HepG2 (cell line): ENCODE results near the gene CHMP1A. TPM values are rescaled to one million over a fixed set of nuclear protein-coding genes. Genes with fewer than 3 reads are reported as not detected.
A peak's percentile ranks its signal among the peaks of the same experiment; 100 is the strongest.

Experiments
- ATAC-seq: fragments of 200-7000 bp; cut with Tn5 transposase; 3 replicates; pipeline ENCODE4 v1.9.1; 2020; ENCODE audit warnings: mild to moderate bottlenecking, moderate library complexity
- BruUV-seq: library from RNA; stranded (reverse); fragments of 400-500 nt; replicated peaks from 2 replicates; lab custom pipeline; 2021; lab: Mats Ljungman, UMichigan
- CTCF ChIA-PET: fragments of 300-600 bp; formaldehyde crosslinking; extraction: SDS; loops from one replicate; lab custom pipeline; 2021; ENCODE audit warnings: low total read pairs, inconsistent platforms, low intra/inter-chr PET ratio; lab: Yijun Ruan, JAX
- POLR2A ChIA-PET: fragments of 350-600 bp; sonication (Branson Sonifier 250); formaldehyde crosslinking; loops from one replicate; lab custom pipeline; 2020; ENCODE audit warnings: antibody characterized with exemption, inconsistent platforms; lab: Yijun Ruan, JAX
- DNase-seq: peaks from one replicate; pipeline ENCODE4 v3.0.0-alpha.2; 2015; ENCODE audit warnings: low spot score
- FAIRE-seq: peaks from 3 replicates; lab custom pipeline; 2011; peaks lifted over from hg19 to GRCh38; lab: Jason Lieb, UNC
- H2AFZ ChIP-seq: one replicate; pipeline ENCODE4 v1.6.1; 2011; ENCODE audit warnings: low read length, inconsistent platforms
- H3K27ac ChIP-seq: fragments of 300-600 bp; 3 replicates; pipeline ENCODE4 v1.8.0; 2011; ENCODE audit warnings: mixed run types, mild to moderate bottlenecking, mixed read lengths, low read length, inconsistent platforms; ENCODE audit not compliant: insufficient read depth; ENCODE audit errors: extremely low read length
- H3K27me3 ChIP-seq, 2 experiments: fragments of 200-600 bp in 1 of 2; 2 replicates in 1 of 2; 3 replicates in 1 of 2; pipeline versions ENCODE4 v1.6.0 to v1.8.0; 2011; ENCODE audit warnings: low read length in 2 of 2, mild to moderate bottlenecking in 2 of 2, moderate library complexity in 2 of 2, inconsistent platforms in 1 of 2; ENCODE audit not compliant: insufficient read depth in 2 of 2, control insufficient read depth in 1 of 2
- H3K36me3 ChIP-seq, 2 experiments: fragments of 200-600 bp in 1 of 2; replicated peaks in 1 of 2; 2 replicates in 1 of 2; 3 replicates in 1 of 2; pipeline versions ENCODE4 v1.5.1 to v1.8.0; 2011; ENCODE audit warnings: low read length in 2 of 2, inconsistent platforms in 1 of 2; ENCODE audit not compliant: insufficient read depth in 2 of 2, control insufficient read depth in 1 of 2
- H3K4me1 ChIP-seq: 2 replicates; pipeline ENCODE4 v1.5.1; 2012; ENCODE audit warnings: low read length, inconsistent platforms; ENCODE audit not compliant: insufficient read depth
- H3K4me2 ChIP-seq: 2 replicates; pipeline ENCODE4 v1.6.0; 2011; ENCODE audit warnings: low read depth, low read length, inconsistent platforms
- H3K4me3 ChIP-seq, 3 experiments: fragments of 200-600 bp in 1 of 3; sonication (generic), shearing (Covaris generic) in 1 of 3; replicated peaks in 1 of 3; 2 replicates each; pipeline ENCODE4 v1.5.1; 2011 to 2016; ENCODE audit warnings: low read length in 3 of 3, inconsistent platforms in 2 of 3, low read depth in 2 of 3, mild to moderate bottlenecking in 2 of 3, control low read depth in 1 of 3, mixed read lengths in 1 of 3; ENCODE audit not compliant: insufficient read depth in 1 of 3
- H3K79me2 ChIP-seq: one replicate; pipeline ENCODE4 v1.6.1; 2011; ENCODE audit warnings: low read length, inconsistent platforms; ENCODE audit not compliant: insufficient read depth
- H3K9ac ChIP-seq: 2 replicates; pipeline ENCODE4 v1.6.0; 2011; ENCODE audit warnings: mild to moderate bottlenecking, low read depth, low read length, inconsistent platforms; ENCODE audit not compliant: insufficient read depth
- H3K9me3 ChIP-seq: 2 replicates; pipeline ENCODE4 v1.5.1; 2012; ENCODE audit warnings: mild to moderate bottlenecking, low read length
- H4K20me1 ChIP-seq: 2 replicates; pipeline ENCODE4 v1.6.0; 2011; ENCODE audit warnings: inconsistent platforms, mild to moderate bottlenecking, low read length, moderate library complexity; ENCODE audit not compliant: insufficient read depth
- CREB1 ChIP-seq, 2 experiments: fragments of 450-650 bp in 1 of 2; IDR thresholded peaks; 2 replicates each; pipeline ENCODE4 v1.6.1; 2016 to 2017; ENCODE audit warnings: control low read depth in 1 of 2, mild to moderate bottlenecking in 1 of 2, missing compliant biosample characterization in 1 of 2, missing genetic modification characterization in 1 of 2
- EP300 ChIP-seq, 3 experiments: sonication (generic) in 1 of 3; formaldehyde crosslinking in 1 of 3; IDR thresholded peaks; 2 replicates each; pipeline versions ENCODE4 v1.5.1 to v1.6.1; 2011 to 2020; ENCODE audit warnings: low read depth in 2 of 3, low read length in 2 of 3, borderline replicate concordance in 1 of 3, improper control_type of control experiment in 1 of 3, mild to moderate bottlenecking in 1 of 3, missing genetic modification reagents in 1 of 3, moderate library complexity in 1 of 3
- GATA4 ChIP-seq: sonication (generic); IDR thresholded peaks from 2 replicates; pipeline ENCODE4 v1.6.1; 2016; ENCODE audit warnings: antibody characterized with exemption, low read depth, borderline replicate concordance
- HNRNPLL ChIP-seq: fragments of 200-400 bp; formaldehyde crosslinking; IDR thresholded peaks from 2 replicates; pipeline ENCODE4 v1.6.1; 2017; ENCODE audit warnings: mild to moderate bottlenecking, low read depth, low read length; ENCODE audit not compliant: poor library complexity, severe bottlenecking
- LCORL ChIP-seq, 2 experiments: fragments of 450-650 bp in 1 of 2; sonication (generic) in 1 of 2; formaldehyde crosslinking in 1 of 2; IDR thresholded peaks; 2 replicates each; pipeline versions ENCODE4 v1.5.0 to v1.6.1; 2017 to 2020; ENCODE audit warnings: antibody characterized with exemption in 1 of 2, missing genetic modification reagents in 1 of 2
- TBX3 ChIP-seq: fragments of 450-650 bp; IDR thresholded peaks from 2 replicates; pipeline ENCODE4 v1.6.1; 2017; ENCODE audit warnings: antibody characterized with exemption, mild to moderate bottlenecking, inconsistent platforms, borderline replicate concordance
- TCF7L2 ChIP-seq: IDR thresholded peaks from 2 replicates; pipeline ENCODE4 v1.6.1; 2011; ENCODE audit warnings: mild to moderate bottlenecking, low read depth, low read length, moderate library complexity
- ZNF224 ChIP-seq: sonication (generic); formaldehyde crosslinking; IDR thresholded peaks from 2 replicates; pipeline ENCODE4 v1.5.0; 2020; ENCODE audit warnings: mild to moderate bottlenecking, missing genetic modification reagents
- ZNF550 ChIP-seq: sonication (generic); formaldehyde crosslinking; IDR thresholded peaks from 2 replicates; pipeline ENCODE4 v1.4.0; 2020; ENCODE audit warnings: mild to moderate bottlenecking, missing genetic modification reagents, borderline replicate concordance
- ZSCAN25 ChIP-seq: sonication (generic); formaldehyde crosslinking; IDR thresholded peaks from 2 replicates; pipeline ENCODE4 v1.8.0; 2022; ENCODE audit warnings: mild to moderate bottlenecking, missing genetic modification reagents
- WGBS: methylation state at CpG from one replicate; pipeline ENCODE4 v1.1.6; 2017; ENCODE audit warnings: low lambda C conversion rate; 5-methylcytosine and 5-hydroxymethylcytosine counted together
- in situ Hi-C: cut with HindIII; loops from 2 replicates; pipeline ENCODE4 v1.10.0; 2017; ENCODE audit warnings: low pct_unique_long_range_greater_than_20kb; ENCODE audit not compliant: extremely low pct_ligation_motif_present
- intact Hi-C: fragments of 100-400 bp; cut with micrococcal nuclease; formaldehyde crosslinking; loops from one replicate; pipeline ENCODE4 v1.10.0; 2022; ENCODE audit not compliant: unreplicated experiment
- polyA plus RNA-seq, 8 experiments: library from polyadenylated mRNA; depleted of rRNA in 3 of 8; stranded (reverse) in 7 of 8; unstranded in 1 of 8; fragments of >200 nt; fragmentation: Illumina TruSeq in 4 of 8; extraction: Trizol in 4 of 8; gene quantifications; 2 replicates each; pipeline versions ENCODE4 v1.2.1 to v1.2.3, GENCODE V29; 2011 to 2016; ENCODE audit warnings: low read depth in 4 of 8, missing spikeins in 1 of 8, mixed read lengths in 1 of 8; ENCODE audit not compliant: insufficient read depth in 1 of 8
- total RNA-seq, 5 experiments: library from RNA; depleted of rRNA; stranded (reverse); fragments of >200 nt; fragmentation: Illumina TruSeq; extraction: Trizol; gene quantifications; 2 replicates each; pipeline ENCODE4 v1.2.3, GENCODE V29; 2016; ENCODE audit warnings: low read depth in 1 of 5
- TF ChIP-seq, protein P1 (sequence below): sonication (generic); formaldehyde crosslinking; IDR thresholded peaks from 2 replicates; pipeline ENCODE4 v1.4.0; 2020; ENCODE audit warnings: mild to moderate bottlenecking, missing genetic modification reagents
- TF ChIP-seq, protein P2 (sequence below): sonication (generic); formaldehyde crosslinking; IDR thresholded peaks from 2 replicates; pipeline ENCODE4 v1.4.0; 2020; ENCODE audit warnings: mild to moderate bottlenecking, missing genetic modification reagents

The CHMP1A gene
- total and polyA plus RNA-seq, 2 of the 13 experiments (the other 11 are each of a cell fraction or from before 2014, with no cell fraction given), result 69.4 to 73.3 TPM

DNA sequence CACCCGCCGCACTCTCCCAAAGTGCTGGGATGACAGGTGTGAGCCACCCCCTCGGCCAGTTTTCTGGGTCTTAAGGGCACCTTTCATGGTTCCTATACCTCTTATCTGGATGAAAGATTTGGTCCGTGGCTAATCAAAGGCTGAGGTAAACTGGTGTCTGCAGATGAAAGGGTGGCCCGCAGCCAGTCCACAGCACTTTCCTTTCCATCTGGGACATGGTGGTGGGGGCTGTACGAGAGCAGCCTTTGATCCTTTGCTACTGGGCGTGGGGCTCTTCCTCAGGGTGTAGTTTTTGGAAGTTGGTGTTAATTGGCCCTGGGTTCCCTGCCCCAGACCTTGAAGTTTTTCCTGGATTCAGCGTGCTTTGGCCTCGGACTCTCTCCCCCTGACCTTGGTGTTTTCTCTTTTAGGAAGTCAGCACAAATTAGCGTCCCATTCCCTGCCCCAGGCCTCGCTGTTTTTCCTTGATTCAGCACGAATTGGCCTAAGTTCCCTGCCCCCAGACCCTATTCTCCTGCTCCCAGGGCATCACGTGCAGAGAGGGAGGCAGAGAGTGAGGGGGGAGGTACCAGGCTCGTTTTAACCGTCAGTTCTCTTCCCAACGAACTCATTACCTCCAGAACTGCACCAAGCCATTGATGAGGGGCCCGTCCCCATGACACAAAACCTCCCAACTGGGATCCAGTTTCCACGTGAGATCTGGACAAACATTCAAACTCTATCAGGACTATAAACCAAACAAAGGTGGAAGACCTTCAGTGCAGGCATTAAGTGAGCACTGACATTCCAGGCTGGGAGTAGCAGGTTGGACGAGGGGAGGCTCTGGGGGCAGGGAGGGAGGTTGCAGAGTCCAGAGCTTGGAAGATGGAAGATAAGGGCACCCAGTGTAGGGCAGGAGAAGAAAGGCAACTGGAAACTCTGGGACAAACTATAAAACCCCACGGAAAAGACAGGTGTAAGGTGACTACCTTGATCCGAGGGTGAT lies 32.4 kb downstream of the CHMP1A start (continued):
- no peak for TF ChIP-seq LCORL (IDR thresholded peaks at IDR 0.05)
- TF ChIP-seq LCORL (CRISPR knock-in tag; IDR thresholded peaks at IDR 0.05), result peak; percentile 70; the same call in 1 of the 2 replicates
- peak; percentile 49; the same call in 1 of the 2 replicates for TF ChIP-seq ZNF224 (CRISPR knock-in tag)
- TF ChIP-seq TBX3, result peak; percentile 46; the same call in 1 of the 2 replicates

DNA sequence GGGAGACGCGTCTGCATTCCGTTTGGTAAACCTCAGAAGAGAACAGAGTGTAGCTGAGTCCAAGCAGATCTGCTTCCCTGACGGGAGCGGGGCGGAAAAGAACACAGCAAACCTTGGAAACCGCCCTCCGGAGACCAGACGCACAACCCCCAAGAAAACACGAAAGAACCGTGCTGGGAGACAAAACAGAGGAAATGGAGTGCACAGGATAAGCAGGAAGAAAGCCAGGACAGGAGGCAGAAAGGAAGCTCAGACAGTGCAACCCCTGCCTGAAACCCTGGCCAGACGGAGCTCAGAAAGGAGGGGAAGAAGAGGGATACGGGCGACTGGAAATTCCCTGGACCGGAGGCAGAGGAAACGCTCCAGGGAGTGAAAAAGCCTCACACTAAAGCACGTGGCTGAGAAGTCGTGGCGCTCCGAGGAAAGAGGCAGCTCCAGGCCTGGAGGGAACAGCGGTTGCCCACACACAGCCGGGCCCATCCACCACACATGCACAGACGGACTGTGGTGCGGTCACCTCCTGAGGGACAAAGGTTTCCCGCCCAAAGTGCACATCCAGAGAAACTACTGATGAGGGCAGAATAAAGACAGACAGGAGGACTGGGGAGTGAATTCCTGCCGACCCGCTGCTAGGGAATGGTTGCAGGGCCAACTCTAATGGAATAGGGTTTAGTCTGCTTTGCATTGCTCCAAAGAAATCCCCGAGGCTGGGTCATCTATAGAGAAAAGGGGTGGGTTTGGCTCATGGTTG lies 33.8 kb downstream of the CHMP1A start:
- POLR2A ChIA-PET, result no interaction called here
- Histone ChIP-seq H4K20me1 (no peaks in the 10 kb centered on the region), H3K4me3 (no peak overlapping the region), H3K79me2 (no peaks in the 10 kb centered on the region), H3K36me3 (no peaks in the 10 kb centered on the region), H3K27ac (peak overlapping the region; percentile 18), H2AFZ (no peak overlapping the region), H3K27me3 (peaks cover 0 to 2% of the 10 kb centered on the region in 2 experiments; a peak in 1 of 5 replicates), H3K4me2 (peak overlapping the region; percentile 29), H3K4me1 (peaks cover 68% of the 10 kb centered on the region), H3K9me3 (no peaks in the 10 kb centered on the region), H3K9ac (no peak overlapping the region; the same call in 1 of the 2 replicates)
- 45% methylated on average over 28 of the region's 28 CpGs for WGBS
- no TSS peak for BruUV-seq
- in situ Hi-C loops, result no loop called here
- intact Hi-C loops, result no loop called here
- CTCF ChIA-PET, result no interaction called here
- FAIRE-seq, result peak; percentile 21
- DNase-seq, result peak; percentile 40
- peak; percentile 50 for ATAC-seq
- TF ChIP-seq GATA4, result no peak
- no peak for TF ChIP-seq HNRNPLL
- no peak for TF ChIP-seq EP300 (IDR thresholded peaks at IDR 0.05; ENCODE audit: low read depth in 2 of 2, low read length in 2 of 2)
- no peak for TF ChIP-seq EP300 (CRISPR knock-in tag; IDR thresholded peaks at IDR 0.05; ENCODE audit: borderline replicate concordance)
- TF ChIP-seq ZNF550 (CRISPR knock-in tag), result no peak
- TF ChIP-seq ZSCAN25 (CRISPR knock-in tag), result peak; percentile 79
- TF ChIP-seq, protein P1, sequence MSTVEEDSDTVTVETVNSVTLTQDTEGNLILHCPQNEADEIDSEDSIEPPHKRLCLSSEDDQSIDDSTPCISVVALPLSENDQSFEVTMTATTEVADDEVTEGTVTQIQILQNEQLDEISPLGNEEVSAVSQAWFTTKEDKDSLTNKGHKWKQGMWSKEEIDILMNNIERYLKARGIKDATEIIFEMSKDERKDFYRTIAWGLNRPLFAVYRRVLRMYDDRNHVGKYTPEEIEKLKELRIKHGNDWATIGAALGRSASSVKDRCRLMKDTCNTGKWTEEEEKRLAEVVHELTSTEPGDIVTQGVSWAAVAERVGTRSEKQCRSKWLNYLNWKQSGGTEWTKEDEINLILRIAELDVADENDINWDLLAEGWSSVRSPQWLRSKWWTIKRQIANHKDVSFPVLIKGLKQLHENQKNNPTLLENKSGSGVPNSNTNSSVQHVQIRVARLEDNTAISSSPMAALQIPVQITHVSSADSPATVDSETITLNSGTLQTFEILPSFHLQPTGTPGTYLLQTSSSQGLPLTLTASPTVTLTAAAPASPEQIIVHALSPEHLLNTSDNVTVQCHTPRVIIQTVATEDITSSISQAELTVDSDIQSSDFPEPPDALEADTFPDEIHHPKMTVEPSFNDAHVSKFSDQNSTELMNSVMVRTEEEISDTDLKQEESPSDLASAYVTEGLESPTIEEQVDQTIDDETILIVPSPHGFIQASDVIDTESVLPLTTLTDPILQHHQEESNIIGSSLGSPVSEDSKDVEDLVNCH (CRISPR knock-in tag), result no peak
- no peak for TF ChIP-seq TCF7L2
- no peak for TF ChIP-seq CREB1 (IDR thresholded peaks at IDR 0.05)
- TF ChIP-seq CREB1 (CRISPR knock-in tag; IDR thresholded peaks at IDR 0.05), result no peak
- TF ChIP-seq, protein P2, sequence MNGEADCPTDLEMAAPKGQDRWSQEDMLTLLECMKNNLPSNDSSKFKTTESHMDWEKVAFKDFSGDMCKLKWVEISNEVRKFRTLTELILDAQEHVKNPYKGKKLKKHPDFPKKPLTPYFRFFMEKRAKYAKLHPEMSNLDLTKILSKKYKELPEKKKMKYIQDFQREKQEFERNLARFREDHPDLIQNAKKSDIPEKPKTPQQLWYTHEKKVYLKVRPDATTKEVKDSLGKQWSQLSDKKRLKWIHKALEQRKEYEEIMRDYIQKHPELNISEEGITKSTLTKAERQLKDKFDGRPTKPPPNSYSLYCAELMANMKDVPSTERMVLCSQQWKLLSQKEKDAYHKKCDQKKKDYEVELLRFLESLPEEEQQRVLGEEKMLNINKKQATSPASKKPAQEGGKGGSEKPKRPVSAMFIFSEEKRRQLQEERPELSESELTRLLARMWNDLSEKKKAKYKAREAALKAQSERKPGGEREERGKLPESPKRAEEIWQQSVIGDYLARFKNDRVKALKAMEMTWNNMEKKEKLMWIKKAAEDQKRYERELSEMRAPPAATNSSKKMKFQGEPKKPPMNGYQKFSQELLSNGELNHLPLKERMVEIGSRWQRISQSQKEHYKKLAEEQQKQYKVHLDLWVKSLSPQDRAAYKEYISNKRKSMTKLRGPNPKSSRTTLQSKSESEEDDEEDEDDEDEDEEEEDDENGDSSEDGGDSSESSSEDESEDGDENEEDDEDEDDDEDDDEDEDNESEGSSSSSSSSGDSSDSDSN (CRISPR knock-in tag), result no peak
